ENCODE measurements around the gene RYK.
"Not testable (repeated sequence)": the region's sequence is repeated elsewhere in the genome, so short reads cannot be mapped to it uniquely, and the experiment has no call there.

RYK gene

GRCh38 chr3:134255404-134255803 is 4.7 kb upstream of the RYK start:
- DNase-seq (ENCODE audit: low spot score): no peak

- no peak for DNase-seq (ENCODE audit: low spot score)
Observed at GRCh38 chr3:134253475-134254226, 3.0 kb upstream of the RYK start.

- no peak for DNase-seq (ENCODE audit: low spot score)
Observed at GRCh38 chr3:134252766-134253165, 2.1 kb upstream of the RYK start.

GRCh38 chr3:134251731-134252391 is 1.2 kb upstream of the RYK start:
- no peak for DNase-seq (ENCODE audit: low spot score)

- DNase-seq (ENCODE audit: low spot score): peak; percentile 22
Observed at GRCh38 chr3:134249935-134250716, 533 bp downstream of the RYK start.

GRCh38 chr3:134249296-134249841 is 1.3 kb downstream of the RYK start:
- DNase-seq (ENCODE audit: low spot score): no peak

GRCh38 chr3:134244921-134245320 is 5.7 kb downstream of the RYK start:
- DNase-seq (ENCODE audit: low spot score): no peak

GRCh38 chr3:134242649-134243617 is 7.7 kb downstream of the RYK start:
- DNase-seq (ENCODE audit: low spot score): no peak

- no peak for DNase-seq (ENCODE audit: low spot score)
Observed at GRCh38 chr3:134239538-134239937, 11.1 kb downstream of the RYK start.

- DNase-seq (ENCODE audit: low spot score): no peak
Observed at GRCh38 chr3:134237454-134238145, 13.1 kb downstream of the RYK start.

- no peak for DNase-seq (ENCODE audit: low spot score)
Observed at GRCh38 chr3:134236505-134237170, 14.0 kb downstream of the RYK start.

- no peak for DNase-seq (ENCODE audit: low spot score)
Observed at GRCh38 chr3:134235577-134236076, 15.0 kb downstream of the RYK start.

- no peak for DNase-seq (ENCODE audit: low spot score)
Observed at GRCh38 chr3:134232951-134233350, 17.7 kb downstream of the RYK start.

- DNase-seq (ENCODE audit: low spot score): no peak
Observed at GRCh38 chr3:134232151-134232550, 18.5 kb downstream of the RYK start.

- DNase-seq (ENCODE audit: low spot score): no peak
Observed at GRCh38 chr3:134231131-134231530, 19.5 kb downstream of the RYK start.

GRCh38 chr3:134229038-134229437 is 21.6 kb downstream of the RYK start:
- DNase-seq (ENCODE audit: low spot score): no peak

GRCh38 chr3:134228479-134228878 is 22.2 kb downstream of the RYK start:
- DNase-seq (ENCODE audit: low spot score): no peak

GRCh38 chr3:134228035-134228434 is 22.6 kb downstream of the RYK start:
- DNase-seq (ENCODE audit: low spot score): no peak

GRCh38 chr3:134224796-134225156 is 25.9 kb downstream of the RYK start:
- not testable (repeated sequence) for DNase-seq (ENCODE audit: low spot score)

GRCh38 chr3:134222835-134223234 is 27.8 kb downstream of the RYK start:
- no peak for DNase-seq (ENCODE audit: low spot score)
